GM19239 (cell line): Measurements from ENCODE around the gene CACNA1I.

Experiments
- DNase-seq: peaks from one replicate; pipeline ENCODE4 v3.0.0; 2011; ENCODE audit warnings: low spot score; ENCODE audit not compliant: insufficient read length
- FAIRE-seq: peaks from 2 replicates; lab custom pipeline; 2011; peaks lifted over from hg19 to GRCh38; lab: Jason Lieb, UNC

The CACNA1I gene

DNA sequence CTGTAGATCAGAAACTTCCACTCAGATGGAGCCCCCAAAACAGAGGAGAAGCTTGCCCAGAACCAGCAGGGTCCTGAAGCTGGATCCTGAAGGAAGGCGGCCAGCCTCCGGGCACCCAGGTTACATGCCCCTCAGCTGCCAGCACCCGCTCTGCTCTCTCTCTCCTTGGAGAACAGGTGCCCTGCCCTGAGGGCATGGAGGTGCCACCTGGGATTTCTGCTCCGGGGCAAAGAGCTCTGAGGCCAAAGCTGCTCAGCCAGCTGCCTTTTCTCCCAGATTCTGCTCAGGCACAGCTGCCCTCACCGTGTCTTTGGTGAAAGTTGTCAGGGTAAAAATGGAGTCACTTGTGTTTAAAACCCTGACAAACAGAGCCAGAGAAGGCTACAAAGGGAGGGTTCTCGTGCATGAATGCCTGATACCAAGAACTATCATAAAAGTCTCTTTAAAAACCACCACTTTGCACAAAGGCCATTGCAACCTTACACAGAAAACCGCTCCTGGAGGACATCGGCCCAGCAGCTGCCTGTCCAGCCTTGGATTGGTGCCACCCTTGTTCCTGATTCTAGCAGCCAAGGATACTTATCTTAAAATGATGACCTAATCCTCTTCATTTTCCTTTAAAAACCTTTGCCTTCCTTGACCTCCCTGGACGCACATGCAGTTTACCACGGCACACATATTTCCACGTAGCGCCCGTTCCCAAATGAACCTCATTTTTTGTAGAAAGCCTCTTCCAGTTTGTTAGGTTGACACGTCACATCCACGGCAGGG lies 140.0 kb downstream of the CACNA1I start:
- DNase-seq, result no peak
- no peak for FAIRE-seq

DNA sequence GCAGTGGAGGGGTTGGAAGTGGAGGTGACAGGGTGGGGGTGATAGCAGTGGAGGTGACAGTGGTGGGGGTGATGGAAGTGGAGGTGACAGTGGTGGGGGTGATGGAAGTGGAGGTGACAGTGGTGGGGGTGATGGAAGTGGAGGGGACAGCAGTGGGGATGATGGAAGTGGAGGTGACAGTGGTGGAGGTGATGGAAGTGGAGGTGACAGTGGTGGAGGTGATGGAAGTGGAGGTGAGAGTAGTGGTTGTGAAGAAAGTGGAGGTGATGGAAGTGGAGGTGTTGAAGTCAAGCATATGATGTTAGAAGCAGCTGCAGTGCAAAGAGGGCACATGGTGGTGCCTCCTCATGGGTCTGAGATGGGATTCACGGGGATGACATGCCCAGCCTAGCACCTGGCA lies 141.5 kb downstream of the CACNA1I start:
- no peak for DNase-seq
- no peak for FAIRE-seq

DNA sequence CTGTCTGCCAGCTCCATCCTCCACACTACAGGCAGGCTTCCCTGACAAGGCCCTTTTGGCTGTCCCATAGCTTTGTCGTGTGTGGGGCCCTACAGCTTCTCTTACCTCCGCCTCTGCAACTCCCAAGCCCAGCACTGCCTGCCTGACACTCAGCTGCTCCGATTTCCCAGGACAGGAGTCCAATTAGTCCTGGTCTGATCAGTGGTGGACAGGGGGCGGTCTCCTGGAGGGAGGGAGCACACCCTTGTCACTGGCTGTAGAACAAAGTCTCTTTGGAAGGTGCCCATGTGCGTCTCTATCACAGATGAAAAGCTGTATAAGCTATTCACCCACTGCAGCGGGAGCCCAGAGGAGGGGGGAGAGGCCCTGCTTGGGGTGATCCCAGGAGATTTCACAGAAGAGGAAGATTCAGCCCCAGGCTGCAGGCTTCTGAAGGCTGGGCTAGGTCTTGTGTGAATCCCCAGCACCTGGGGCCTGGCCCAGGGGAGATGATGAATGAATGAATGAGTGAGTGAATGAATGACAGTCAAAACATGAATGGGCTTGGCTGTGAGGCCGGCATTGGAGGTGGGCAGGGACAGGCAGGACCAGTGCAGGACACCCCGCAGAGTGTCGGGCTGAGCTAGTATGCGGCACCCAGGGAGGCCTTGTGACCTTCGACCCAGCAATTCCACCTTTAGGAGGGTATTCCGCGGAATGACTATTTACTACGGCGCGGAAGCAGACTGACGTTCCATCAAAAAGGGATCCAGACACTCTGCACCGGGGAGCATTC lies 142.4 kb downstream of the CACNA1I start:
- FAIRE-seq (no peak), DNase-seq (no peak)

DNA sequence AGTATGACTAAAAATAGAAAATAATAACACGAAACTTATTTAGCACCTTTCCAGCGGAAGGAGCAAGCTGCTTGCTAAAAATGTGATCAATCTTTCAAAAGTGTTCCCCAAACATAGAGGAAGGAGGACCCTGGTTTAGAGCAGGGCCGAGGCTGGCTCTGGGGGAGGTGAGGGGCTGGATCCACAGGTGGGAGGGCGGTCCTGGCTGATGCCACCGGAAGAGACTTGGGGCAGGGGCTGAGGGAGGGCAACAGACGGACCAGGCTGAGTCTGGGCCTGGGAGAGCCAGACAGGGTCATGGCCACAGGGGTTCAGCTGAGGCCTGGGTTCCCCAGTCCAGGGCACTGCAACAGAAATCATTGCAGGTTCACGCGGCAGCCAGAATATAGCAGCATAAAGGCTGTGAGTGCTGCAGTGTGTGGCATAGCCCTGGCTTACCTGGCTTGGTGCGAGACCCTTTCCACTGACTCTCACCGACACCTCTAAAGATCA lies 143.3 kb downstream of the CACNA1I start:
- FAIRE-seq (no peak), DNase-seq (no peak)

DNA sequence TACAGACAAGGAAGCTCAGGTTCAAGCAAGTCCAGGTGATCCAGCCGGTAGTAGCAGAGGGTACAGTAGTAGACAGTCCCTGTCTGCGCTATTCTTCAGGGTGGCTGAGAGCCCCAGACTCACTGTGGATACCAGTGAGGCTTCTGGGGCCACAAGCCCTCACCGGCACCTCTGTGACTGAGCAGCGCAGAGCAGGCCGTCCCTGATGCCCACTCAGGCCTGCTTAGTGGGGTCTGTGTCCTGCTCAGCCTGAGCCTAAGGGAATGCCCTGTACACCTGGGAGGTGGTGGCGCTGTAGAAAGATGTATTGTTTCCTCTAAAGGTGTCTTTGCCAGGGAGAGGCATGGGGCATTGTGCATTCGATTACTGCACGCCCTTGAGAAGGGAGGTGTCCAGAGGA lies 143.8 kb downstream of the CACNA1I start:
- DNase-seq (no peak), FAIRE-seq (no peak)

DNA sequence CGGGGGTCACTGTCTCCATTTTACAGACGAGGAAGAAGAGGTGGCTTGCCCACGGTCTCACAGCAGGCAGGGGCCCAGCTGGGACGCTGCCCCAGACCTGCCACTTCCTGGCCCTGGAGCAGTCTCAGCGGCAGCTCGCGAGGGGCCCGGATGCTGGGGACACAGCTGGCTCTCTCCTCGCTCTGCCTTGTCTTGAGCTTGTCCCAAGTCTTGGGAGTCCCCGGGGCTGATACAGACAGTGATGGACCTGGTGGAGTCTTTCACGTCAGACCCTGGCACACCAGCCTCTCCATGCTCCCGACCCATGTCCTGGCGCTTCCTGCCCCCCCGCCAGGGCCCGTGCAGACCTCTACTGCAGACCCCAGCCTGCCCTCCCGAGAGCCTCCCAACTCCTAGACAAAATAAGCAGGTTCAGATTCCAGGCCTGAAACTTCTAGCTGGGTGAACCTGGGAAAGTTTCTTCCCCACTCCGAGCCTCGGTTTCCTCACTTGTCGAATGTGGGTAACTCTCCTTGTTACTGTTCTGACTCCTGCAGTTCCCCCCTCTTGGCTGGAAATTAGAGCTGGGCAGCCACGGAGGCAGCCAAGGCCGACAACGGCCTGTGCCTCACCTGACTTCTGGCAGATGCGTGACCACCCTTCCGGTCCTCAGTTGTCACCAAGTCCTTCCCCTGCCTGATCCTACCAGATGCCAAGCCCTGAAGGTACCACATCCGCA lies 145.4 kb downstream of the CACNA1I start:
- no peak for FAIRE-seq
- DNase-seq, result no peak

DNA sequence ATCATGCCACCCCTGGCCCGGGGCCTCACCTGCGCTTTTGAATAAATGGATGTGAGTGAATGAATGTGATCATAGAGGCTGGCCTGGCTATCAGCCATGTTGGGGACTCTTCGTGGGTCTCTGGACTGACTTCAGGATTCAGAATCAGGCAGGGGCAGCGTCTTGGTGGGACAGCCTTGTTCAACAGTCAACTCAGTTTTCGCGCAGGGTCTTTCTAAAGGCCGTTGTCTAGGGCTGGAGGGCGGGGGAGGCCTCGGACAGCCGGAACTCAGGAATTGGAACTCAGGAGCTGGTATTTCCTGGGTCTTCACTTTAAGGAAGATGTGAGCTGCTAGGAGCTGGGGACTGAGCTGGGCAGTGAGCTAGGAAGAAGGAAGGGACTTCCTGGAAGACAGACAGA lies 146.0 kb downstream of the CACNA1I start:
- no peak for DNase-seq
- no peak for FAIRE-seq

DNA sequence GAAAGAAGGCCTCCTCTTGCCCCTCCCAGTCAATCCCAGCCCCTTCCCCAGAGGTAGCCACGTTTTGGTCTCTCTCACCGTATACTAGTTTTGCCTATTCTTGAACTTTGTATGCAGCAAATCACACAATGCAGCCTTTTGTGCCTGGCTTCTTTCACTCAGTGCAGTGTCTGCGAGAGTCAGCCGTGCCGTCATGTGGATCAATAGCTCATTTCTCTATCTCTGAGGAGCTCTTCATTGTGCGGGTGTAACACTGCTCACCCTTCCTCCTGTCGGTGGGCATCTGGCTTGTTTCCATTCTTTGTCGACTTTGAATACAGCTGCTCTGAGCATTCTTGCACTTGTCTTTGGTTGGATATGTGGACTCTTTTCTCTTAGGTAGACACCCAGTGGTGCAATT lies 146.5 kb downstream of the CACNA1I start:
- FAIRE-seq (no peak), DNase-seq (no peak)

DNA sequence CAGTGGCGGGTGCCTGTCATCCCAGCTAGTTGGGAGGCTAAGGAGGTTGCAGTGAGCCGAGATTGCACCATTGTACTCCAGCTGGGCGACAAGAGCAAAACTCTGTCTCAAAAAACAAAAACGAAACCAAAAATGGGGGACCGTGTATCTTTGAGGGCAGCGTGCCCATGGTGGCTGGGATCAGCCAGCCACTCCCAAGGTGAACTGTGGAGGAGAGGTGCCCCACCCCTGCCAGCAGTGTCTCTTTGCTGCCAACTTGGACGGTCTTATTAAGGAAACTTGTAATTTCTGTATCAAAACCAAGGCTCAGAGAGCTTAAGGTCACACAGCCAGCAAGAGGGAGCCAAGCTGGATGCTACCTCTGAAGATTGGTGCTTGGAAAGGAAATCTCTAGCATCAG lies 147.7 kb downstream of the CACNA1I start:
- DNase-seq, result no peak
- no peak for FAIRE-seq

DNA sequence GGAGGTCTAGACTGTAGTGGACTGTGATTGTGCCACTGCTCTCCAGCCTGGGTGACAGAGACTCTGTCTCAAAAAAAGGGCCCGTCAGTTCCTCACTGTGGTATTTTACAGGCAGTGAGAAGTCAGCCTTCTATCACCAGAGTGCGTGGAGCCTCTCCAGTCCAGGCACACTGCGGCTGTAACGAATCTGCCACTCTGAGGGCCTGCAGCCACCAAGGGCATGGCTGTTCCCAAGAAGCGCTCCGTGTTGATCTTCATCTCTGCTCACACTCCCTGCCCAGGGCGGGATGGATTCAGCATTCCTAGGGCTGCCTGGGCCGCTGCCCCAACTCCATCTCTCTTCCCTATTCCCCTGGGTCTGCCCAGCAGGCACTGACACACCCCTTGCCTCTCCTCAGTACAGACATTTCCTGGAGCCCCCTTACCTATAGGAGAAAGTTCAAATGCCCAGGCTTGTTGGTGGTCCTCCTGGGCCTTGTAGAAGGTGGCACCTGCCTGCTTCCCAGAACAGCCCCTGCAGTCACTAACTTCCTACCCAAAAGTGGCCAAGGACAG lies 148.4 kb downstream of the CACNA1I start:
- DNase-seq, result no peak
- no peak for FAIRE-seq

DNA sequence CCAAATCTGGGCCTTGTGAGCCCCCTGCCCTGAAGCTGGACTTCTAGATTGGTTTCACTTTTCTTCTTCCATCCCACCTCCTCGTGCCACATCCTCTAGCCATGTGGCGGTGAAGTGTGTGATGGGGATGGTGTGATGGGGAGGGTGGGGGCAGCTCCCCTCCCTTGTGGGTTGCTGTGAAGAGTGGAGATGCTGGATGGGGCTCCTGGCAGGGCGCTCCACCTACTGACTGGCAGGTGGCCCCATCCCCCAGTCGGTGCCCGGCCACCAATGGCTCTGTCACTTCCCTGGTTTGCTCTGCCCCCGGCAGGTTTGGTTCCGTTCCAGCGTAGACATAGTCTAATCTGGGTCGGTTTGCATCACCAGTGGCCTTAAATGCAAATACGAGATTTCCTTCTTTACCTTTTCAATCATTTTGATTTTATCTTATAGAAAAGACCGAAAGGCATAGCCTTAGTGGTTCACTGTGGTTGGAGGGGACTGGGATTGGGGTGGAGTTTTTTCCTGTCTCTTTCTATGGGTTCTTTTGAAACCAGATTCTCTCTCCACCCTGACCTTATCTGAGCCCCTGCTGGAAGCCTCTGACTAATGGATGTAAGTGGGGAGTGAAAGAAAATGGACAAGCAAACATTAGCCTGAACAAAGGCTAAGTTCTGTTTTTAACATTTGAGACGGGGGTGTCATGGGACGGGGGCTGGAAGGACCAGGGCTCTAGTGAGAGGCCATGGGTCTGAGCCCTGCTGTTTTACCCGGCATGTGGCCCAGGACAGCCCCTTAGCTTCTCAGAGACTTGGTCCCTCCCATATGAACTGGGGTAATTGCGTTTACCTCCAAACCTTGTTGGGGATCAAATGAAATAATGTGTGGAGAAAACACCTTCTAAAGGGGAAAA lies 149.3 kb downstream of the CACNA1I start:
- no peak for DNase-seq
- FAIRE-seq, result no peak

DNA sequence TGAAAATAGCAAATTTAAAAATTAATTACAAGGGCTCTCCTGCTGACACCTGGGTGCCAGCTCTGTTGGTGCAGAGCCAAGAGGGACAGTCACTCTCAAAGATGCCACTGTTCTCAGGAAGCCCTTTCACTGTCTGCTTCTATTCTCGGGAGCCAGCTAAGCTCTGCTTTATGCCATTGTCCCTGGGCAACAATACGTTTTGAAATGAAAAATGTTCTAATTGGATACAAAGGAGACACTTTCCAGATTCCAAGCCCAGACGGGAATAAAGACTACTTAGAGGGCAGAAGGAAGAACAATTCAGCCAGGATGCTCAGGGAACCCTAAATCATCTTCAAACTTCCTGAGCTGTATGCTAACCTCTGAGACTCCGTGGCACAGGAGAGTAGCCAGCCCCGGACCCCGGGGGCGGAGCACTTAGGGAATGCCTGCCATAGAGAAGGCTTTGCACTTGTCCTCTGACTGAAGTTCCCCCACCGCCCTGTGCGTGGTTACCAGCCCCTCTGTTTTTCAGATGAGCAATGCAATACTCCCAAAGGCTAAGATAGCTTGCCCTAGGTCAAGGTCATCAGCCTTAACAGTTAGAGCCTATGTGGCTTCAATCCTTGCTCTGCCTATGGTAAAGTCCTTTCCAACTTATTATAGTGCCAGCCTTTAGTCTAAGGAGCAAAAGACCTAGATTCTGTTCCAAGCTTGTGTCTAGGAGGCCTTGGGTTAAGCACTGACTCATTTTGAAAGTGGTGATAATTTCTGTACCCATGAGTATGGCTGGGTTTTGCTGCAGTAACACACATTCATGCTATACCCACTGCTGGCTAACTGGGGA lies 150.9 kb downstream of the CACNA1I start:
- FAIRE-seq, result no peak
- no peak for DNase-seq

DNA sequence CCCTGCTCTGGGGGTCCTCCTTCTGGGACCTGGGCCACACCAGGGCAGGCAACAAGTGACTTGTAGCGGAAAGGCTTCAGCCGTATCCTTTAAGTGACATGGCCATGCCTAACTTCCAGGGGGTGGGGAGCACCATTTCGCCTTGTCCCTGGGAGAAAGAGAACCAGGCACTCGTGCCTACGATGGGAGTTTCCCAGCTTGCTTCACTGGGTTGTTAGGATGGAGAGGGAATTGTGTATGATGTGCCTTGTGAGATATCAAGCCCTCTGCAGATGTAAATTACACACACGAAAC lies 151.4 kb downstream of the CACNA1I start:
- no peak for FAIRE-seq

DNA sequence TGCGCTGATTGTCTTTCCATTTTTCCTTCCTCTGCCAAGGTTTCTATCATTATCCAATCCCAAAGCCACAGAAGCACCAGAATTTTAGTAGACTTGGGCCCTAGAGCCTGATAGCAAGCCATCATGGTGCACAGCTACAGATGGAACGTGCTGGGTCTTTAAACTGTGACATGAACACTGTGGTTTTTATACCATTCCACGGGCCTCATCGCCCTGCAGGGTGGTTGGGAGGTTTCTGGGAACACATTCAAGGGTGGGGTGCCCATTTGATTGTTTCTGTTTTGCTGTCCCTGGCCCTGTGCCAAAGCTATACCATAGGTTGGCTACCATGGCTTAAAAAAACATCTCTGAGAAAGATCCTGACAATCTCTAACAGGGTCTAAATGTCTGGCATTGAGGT lies 151.9 kb downstream of the CACNA1I start:
- FAIRE-seq (no peak), DNase-seq (no peak)

More for the DNA sequence above, 151.4 kb downstream of the CACNA1I start:
- DNase-seq, result no peak

DNA sequence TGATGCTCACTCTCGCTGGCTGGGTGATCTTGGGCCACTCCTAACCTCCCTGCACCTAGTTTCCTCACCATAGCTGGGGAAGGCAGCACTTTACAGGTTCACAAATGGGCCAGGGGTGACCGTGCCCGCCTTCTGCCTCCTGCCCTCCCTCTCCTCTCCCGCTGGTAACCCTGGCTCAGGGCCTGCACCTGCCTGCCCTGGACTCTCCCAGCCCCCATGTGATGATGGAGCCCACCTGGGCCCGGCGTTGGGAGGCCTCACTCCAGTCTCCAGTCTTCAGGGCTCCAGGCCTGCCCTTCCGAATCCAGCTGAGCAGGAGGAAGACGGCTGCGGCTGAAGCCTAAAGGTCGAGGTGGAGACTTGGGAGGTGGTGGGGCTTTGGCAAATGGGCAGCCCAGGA lies 152.9 kb downstream of the CACNA1I start:
- DNase-seq (no peak), FAIRE-seq (no peak)

DNA sequence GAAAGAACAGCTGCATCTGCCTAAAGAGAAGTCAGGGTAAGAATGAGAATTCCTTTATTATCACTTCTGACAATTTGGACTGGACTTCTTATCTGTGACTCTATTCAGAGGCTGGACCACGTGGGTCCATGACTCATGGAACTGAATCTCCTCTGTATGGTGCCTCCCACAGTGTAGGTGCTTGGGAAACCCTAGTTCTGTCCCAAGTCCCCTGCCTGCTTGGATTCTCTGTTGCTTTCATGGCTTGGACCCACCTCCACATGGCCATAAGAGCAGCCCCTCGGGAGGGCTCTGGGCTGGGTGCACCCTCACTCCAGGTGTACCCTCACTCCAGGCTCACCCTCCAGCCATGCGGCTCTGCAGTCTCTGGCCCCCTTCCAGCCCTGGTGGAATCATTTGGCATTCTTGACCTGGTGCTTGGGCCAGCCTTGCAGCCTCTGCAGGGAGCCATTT lies 153.4 kb downstream of the CACNA1I start:
- DNase-seq (no peak), FAIRE-seq (no peak)

DNA sequence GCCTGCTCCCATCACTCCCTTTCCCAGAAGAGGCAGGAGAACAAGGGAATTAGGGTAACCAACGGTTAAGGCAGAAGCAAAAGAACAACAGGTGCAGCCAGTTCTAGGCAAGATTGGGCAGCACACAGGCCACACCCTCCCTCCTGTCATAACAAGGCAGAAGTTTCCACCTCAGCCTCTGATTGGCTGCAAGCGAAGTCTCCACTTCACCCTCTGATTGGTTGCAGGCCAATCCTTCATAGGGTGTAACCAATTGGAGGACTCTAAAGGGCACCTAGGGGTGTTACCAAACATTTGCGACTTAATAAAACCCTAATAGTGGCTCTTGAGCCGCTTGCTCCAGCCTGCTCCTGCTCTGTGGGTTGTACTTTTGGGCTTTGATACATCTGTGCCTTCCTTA lies 153.8 kb downstream of the CACNA1I start:
- FAIRE-seq, result no peak
- DNase-seq, result no peak

DNA sequence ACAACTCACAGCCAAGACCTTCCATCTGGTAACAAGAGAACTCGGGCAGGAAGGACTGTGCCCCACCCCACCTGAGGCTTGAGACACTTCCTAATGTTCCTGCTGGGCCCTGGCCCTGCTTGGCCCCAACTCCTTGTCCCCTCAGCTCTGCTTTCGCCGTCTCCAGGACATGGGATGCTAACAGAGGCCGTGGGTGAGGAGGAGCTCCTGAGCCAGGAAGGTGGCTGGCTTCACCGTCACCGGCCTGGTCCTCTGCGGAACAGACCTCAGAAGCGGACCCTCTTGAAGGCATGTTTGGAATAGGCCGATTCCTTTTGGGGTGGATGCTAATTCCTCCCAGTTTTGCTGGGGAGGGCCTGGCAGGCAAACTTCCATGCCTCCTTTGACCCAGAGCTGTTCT lies 154.3 kb downstream of the CACNA1I start:
- FAIRE-seq (no peak), DNase-seq (no peak)
